Endothelial cell (in vitro differentiated cells): ENCODE results near the gene GMDS. TPM values are rescaled to one million over a fixed set of nuclear protein-coding genes. Genes with fewer than 3 reads are reported as not detected.

Experiments
- DNase-seq: peaks from one replicate; pipeline ENCODE4 v3.0.0; 2021; ENCODE audit warnings: low spot score
- H3K27ac Mint-ChIP-seq: one replicate; pipeline ENCODE4 v1.8.0; 2021; ENCODE audit warnings: mixed read lengths, inconsistent platforms; ENCODE audit not compliant: unreplicated experiment
- H3K27me3 Mint-ChIP-seq: one replicate; pipeline ENCODE4 v1.8.0; 2021; ENCODE audit warnings: mild to moderate bottlenecking, moderate library complexity, mixed read lengths, inconsistent platforms; ENCODE audit not compliant: unreplicated experiment
- H3K36me3 Mint-ChIP-seq: one replicate; pipeline ENCODE4 v1.8.0; 2021; ENCODE audit warnings: mild to moderate bottlenecking, low read depth, mixed read lengths, inconsistent platforms; ENCODE audit not compliant: unreplicated experiment
- H3K4me1 Mint-ChIP-seq: one replicate; pipeline ENCODE4 v1.8.0; 2021; ENCODE audit warnings: mild to moderate bottlenecking, mixed read lengths, inconsistent platforms; ENCODE audit not compliant: unreplicated experiment
- H3K4me3 Mint-ChIP-seq: one replicate; pipeline ENCODE4 v1.8.0; 2021; ENCODE audit warnings: mild to moderate bottlenecking, mixed read lengths, inconsistent platforms; ENCODE audit not compliant: unreplicated experiment
- H3K9me3 Mint-ChIP-seq: one replicate; pipeline ENCODE4 v1.8.0; 2021; ENCODE audit warnings: mixed read lengths, inconsistent platforms; ENCODE audit not compliant: unreplicated experiment
- CTCF ChIP-seq: fragments of 200-600 bp; sonication (generic); IDR thresholded peaks from one replicate; pipeline ENCODE4 v1.5.0; 2021; ENCODE audit warnings: antibody characterized with exemption; ENCODE audit not compliant: unreplicated experiment
- total RNA-seq: library from RNA; stranded (reverse); fragmentation: NEBNext Ultra II Directional; extraction: Animal tissue kit (Norgen Biotek cat#: 25700); gene quantifications from one replicate; pipeline ENCODE4 v1.2.1, GENCODE V29; 2021; ENCODE audit not compliant: unreplicated experiment

The GMDS gene
- total RNA-seq, 1 donor from 2014 or later = 36.0 TPM

DNA sequence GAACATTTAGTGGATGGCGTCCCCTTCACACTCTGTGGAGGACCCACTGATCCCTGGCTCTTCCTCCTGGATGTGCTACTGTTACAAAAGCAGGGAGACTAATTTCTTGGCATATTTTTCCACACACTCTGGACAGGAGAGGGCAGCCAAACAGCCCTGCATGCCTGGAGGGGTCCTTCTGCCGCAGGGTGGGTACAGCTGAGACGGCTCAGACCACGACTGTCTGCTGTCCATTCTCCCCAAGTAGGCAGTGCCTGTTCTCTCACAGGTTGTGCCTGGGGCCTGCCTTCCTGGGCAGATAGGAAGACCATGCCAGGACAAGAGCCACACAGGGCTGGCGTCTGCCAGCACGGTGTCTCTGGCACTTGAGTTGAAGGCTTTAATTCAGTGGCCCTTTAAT lies 375.6 kb downstream of the GMDS start:
- Mint-ChIP-seq H3K9me3 (no peaks in the 10 kb centered on the region), H3K4me1 (peaks cover 28% of the 10 kb centered on the region), H3K36me3 (no peaks in the 10 kb centered on the region), H3K4me3 (no peak overlapping the region), H3K27ac (no peak overlapping the region), H3K27me3 (no peaks in the 10 kb centered on the region)
- no peak for DNase-seq
- TF ChIP-seq CTCF = no peak

DNA sequence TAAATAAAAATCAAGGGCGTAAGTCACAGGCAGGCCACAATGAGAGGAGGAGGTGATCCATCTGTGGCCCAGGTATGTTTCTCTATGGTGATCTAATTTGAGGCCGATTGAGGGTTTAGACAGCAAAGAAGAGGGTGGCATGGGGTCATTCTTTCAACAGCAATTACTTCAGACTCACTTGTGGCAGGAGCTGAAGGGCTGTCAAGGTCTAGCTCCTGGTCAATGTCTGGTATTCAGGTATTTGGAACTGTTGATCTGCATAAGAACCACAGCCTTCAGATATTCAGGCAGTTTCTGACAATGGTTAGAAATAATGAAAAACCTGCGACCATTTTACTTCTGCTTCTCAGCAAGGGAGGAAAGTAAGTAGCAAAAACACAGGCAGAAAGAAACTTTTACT lies 376.1 kb downstream of the GMDS start:
- no peak overlapping the region for H3K4me3 Mint-ChIP-seq
- no peaks in the 10 kb centered on the region for H3K9me3 Mint-ChIP-seq
- H3K27ac Mint-ChIP-seq = no peak overlapping the region

DNA sequence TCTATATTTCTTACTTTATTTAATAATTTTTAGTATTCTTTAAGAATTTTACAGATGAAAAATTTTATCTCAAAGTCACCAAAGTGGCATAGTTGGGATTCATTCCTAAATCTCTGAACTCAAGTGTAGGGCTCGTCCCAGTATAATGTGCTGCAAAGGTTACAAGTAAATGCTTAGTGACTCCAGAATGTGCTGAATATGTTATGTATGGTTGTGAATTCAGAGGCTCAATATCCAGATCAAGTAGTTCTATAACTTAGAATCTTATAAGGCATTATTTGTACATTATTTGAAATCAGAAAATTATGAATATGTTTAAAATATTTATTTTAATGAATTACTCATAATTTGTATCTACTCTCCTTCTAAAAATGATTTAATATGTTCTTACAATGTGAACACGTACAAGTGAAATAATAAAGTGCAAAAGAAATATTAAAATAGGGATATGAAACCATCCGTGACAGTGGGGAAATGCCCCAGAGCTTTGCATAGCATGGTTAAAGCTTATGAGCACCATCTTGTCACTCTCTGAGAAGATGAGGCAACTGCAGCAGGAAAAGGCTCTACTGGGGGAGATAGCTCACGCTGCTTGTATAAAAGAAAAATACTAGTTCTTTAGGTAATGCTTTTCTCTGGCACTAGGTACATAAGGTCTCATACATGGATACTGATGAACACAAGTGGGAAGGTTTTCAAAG lies 376.7 kb downstream of the GMDS start:
- no peak overlapping the region for H3K4me3 Mint-ChIP-seq
- H3K27ac Mint-ChIP-seq = no peak overlapping the region
- H3K27me3 Mint-ChIP-seq = no peaks in the 10 kb centered on the region
- TF ChIP-seq CTCF = no peak
- H3K36me3 Mint-ChIP-seq = no peaks in the 10 kb centered on the region
- no peaks in the 10 kb centered on the region for H3K9me3 Mint-ChIP-seq
- H3K4me1 Mint-ChIP-seq = peaks cover 34% of the 10 kb centered on the region
- no peak for DNase-seq

More for the DNA sequence above, 376.1 kb downstream of the GMDS start:
- Mint-ChIP-seq H3K36me3 (no peaks in the 10 kb centered on the region), H3K4me1 (peaks cover 33% of the 10 kb centered on the region), H3K27me3 (no peaks in the 10 kb centered on the region)
- no peak for TF ChIP-seq CTCF
- DNase-seq = no peak

DNA sequence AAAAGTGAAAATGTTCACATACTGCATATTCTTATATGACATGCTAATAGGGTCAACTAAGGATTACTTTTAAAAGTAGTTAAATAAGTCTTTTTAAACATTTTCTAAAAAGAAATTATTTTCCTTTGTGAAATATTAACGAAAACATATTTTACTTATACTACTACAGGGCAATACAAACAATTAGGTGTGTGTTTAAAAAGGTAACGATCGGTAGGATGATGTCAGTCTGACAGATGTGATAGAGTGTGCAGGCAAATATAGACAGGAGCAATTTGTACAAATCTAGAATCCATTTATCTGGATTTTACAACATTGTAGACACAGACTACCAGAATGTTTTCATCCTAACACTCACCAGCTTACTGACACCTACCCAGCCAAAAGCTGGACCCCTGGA lies 378.2 kb downstream of the GMDS start:
- no peaks in the 10 kb centered on the region for H3K9me3 Mint-ChIP-seq
- TF ChIP-seq CTCF = no peak
- H3K4me3 Mint-ChIP-seq = no peak overlapping the region
- DNase-seq = no peak
- peaks cover 22% of the 10 kb centered on the region for H3K4me1 Mint-ChIP-seq
- H3K27ac Mint-ChIP-seq = no peak overlapping the region
- H3K36me3 Mint-ChIP-seq = no peaks in the 10 kb centered on the region
- H3K27me3 Mint-ChIP-seq = no peaks in the 10 kb centered on the region

GRCh38 chr6:1865585-1865984 lies 379.8 kb downstream of the GMDS start:
- H3K27ac Mint-ChIP-seq = no peak overlapping the region
- no peaks in the 10 kb centered on the region for H3K9me3 Mint-ChIP-seq
- no peak for TF ChIP-seq CTCF
- H3K4me1 Mint-ChIP-seq = peaks cover 22% of the 10 kb centered on the region
- H3K27me3 Mint-ChIP-seq = no peaks in the 10 kb centered on the region
- H3K4me3 Mint-ChIP-seq = no peak overlapping the region
- DNase-seq = no peak
- no peaks in the 10 kb centered on the region for H3K36me3 Mint-ChIP-seq
